22Rv1 (cell line): ENCODE data around the gene CPLX1.

Experiments
- CTCF ChIP-seq: fragments of 450-650 bp; IDR thresholded peaks from 2 replicates; pipeline ENCODE4 v1.5.1; 2017; ENCODE audit warnings: mild to moderate bottlenecking
- ZFX ChIP-seq: fragments of 450-650 bp; IDR thresholded peaks from 2 replicates; pipeline ENCODE4 v1.6.1; 2017; ENCODE audit warnings: antibody characterized with exemption, borderline replicate concordance

GRCh38 chr4:818106-818921, 7.6 kb downstream of the CPLX1 start:
- TF ChIP-seq CTCF (no peak), ZFX (no peak)
